NCI-H345 treated with DMSO at 0.1 percent for 48 hours (cell line): ENCODE results near the gene SYNDIG1.

Experiments
- DNase-seq: peaks from one replicate; lab custom pipeline; 2025; ENCODE audit not compliant: unreplicated experiment; lab: John Stamatoyannopoulos, UW

SYNDIG1 gene

GRCh38 chr20:24704899-24705298 is 235.5 kb downstream of the SYNDIG1 start:
- DNase-seq: no peak

- DNase-seq: no peak
Observed at GRCh38 chr20:24705486-24705885, 236.1 kb downstream of the SYNDIG1 start.

- no peak for DNase-seq
Observed at GRCh38 chr20:24708411-24709295, 239.2 kb downstream of the SYNDIG1 start.
